Measurements from ENCODE around the gene PRDX3.

- TF ChIP-seq CTCF (IDR thresholded peaks at IDR 0.05): no peak
- no peak for TF ChIP-seq POLR2A (IDR thresholded peaks at IDR 0.05)
- no peak for TF ChIP-seq POLR2AphosphoS5 (IDR thresholded peaks at IDR 0.05)
- TF ChIP-seq EP300 (IDR thresholded peaks at IDR 0.05): no peak
Observed at GRCh38 chr10:119189811-119190282, 11.2 kb upstream of the PRDX3 start.

Data from sigmoid colon (tissue), 4 donors.